ENCODE results near the gene TBX20.

DNA sequence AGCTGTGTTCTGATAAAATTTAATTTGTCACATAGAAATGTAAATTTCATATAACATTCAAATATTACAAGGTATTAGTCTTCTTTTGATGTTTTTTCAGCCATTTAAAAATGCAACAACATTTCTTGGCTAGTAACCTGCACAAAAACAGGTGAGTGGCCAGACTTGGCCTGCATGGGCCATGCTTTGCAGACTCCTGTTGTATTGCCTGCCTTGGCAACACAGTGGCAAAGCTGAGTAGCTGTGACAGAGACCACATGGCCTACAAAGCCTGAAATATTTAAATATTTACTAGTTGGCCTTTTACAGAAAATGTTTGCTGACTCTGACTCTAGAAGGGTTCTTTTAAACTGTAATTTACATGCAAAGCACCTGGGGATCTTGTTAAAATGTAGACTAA is 13.5 kb upstream of the TBX20 start:
- TF ChIP-seq RAD21 (IDR thresholded peaks at IDR 0.05; ENCODE audit: insufficient read depth, low read depth, low read length) (no peak), CTCF (IDR thresholded peaks at IDR 0.05 in 2 of 3, conservative IDR thresholded peaks at IDR 0.05 in 1 of 3; ENCODE audit: control insufficient read depth in 2 of 3, extremely low read depth in 1 of 3, insufficient read depth in 1 of 3, low read depth in 3 of 3, low read length in 3 of 3) (no peak), JUND (IDR thresholded peaks at IDR 0.05; ENCODE audit: low read depth, low read length) (no peak), SMC3 (IDR thresholded peaks at IDR 0.05; ENCODE audit: borderline replicate concordance, low read length) (no peak), CHD1 (IDR thresholded peaks at IDR 0.05; ENCODE audit: low read depth, low read length) (no peak), SMAD5 (IDR thresholded peaks at IDR 0.05; ENCODE audit: low read depth) (no peak), BRCA1 (IDR thresholded peaks at IDR 0.05; ENCODE audit: low read depth, low read length) (no peak), SUPT20H (IDR thresholded peaks at IDR 0.05; ENCODE audit: borderline replicate concordance, control insufficient read depth, low read depth, low read length) (no peak), POLR2A (IDR thresholded peaks at IDR 0.05; ENCODE audit: low read depth, low read length) (no peak), CBFB (IDR thresholded peaks at IDR 0.05; ENCODE audit: low read depth) (no peak)
- TF ChIP-seq, protein P1, sequence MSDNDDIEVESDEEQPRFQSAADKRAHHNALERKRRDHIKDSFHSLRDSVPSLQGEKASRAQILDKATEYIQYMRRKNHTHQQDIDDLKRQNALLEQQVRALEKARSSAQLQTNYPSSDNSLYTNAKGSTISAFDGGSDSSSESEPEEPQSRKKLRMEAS (IDR thresholded peaks at IDR 0.05; ENCODE audit: low read depth, low read length): no peak
- TF ChIP-seq, protein P2, sequence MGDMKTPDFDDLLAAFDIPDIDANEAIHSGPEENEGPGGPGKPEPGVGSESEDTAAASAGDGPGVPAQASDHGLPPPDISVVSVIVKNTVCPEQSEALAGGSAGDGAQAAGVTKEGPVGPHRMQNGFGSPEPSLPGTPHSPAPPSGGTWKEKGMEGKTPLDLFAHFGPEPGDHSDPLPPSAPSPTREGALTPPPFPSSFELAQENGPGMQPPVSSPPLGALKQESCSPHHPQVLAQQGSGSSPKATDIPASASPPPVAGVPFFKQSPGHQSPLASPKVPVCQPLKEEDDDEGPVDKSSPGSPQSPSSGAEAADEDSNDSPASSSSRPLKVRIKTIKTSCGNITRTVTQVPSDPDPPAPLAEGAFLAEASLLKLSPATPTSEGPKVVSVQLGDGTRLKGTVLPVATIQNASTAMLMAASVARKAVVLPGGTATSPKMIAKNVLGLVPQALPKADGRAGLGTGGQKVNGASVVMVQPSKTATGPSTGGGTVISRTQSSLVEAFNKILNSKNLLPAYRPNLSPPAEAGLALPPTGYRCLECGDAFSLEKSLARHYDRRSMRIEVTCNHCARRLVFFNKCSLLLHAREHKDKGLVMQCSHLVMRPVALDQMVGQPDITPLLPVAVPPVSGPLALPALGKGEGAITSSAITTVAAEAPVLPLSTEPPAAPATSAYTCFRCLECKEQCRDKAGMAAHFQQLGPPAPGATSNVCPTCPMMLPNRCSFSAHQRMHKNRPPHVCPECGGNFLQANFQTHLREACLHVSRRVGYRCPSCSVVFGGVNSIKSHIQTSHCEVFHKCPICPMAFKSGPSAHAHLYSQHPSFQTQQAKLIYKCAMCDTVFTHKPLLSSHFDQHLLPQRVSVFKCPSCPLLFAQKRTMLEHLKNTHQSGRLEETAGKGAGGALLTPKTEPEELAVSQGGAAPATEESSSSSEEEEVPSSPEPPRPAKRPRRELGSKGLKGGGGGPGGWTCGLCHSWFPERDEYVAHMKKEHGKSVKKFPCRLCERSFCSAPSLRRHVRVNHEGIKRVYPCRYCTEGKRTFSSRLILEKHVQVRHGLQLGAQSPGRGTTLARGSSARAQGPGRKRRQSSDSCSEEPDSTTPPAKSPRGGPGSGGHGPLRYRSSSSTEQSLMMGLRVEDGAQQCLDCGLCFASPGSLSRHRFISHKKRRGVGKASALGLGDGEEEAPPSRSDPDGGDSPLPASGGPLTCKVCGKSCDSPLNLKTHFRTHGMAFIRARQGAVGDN (IDR thresholded peaks at IDR 0.05): no peak
